ENCODE measurements around the gene KSR2.

DNA sequence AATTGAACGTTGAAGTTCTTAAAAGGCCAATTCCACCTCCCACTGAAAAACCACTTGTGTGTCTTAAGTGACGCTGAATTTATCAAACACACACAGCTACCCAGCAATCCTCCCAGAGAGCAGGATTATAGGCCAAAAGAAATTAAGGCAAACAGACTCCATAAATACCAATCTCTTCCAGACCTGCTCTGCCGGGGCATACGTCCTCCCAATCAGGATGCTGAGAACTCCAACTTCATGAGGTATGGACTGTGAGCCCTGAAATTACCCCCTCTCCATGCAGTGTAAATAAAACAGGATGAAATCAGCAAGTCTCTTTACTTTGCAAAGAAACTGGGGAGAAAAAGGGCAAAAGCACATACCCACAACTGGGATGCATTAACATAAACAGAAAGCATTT is 265.2 kb downstream of the KSR2 start:
- TF ChIP-seq CTCF (conservative IDR thresholded peaks at IDR 0.05; ENCODE audit: low read depth, low read length), result no peak
- TF ChIP-seq EZH2 (IDR thresholded peaks at IDR 0.05; ENCODE audit: borderline replicate concordance, low read depth, low read length, poor library complexity, severe bottlenecking), result no peak

Measured in A673 (cell line).